Measurements from ENCODE around the gene ITGB2.

- TF ChIP-seq SIN3A (IDR thresholded peaks at IDR 0.05; ENCODE audit: borderline replicate concordance, low read depth, low read length) (no peak), RXRA (IDR thresholded peaks at IDR 0.05; ENCODE audit: borderline replicate concordance, low read depth) (no peak), EP300 (IDR thresholded peaks at IDR 0.05; ENCODE audit: borderline replicate concordance in 1 of 2, low read depth in 1 of 2, low read length in 1 of 2) (no peak), RFX5 (IDR thresholded peaks at IDR 0.05; ENCODE audit: low read length) (no peak), CTCF (IDR thresholded peaks at IDR 0.05) (no peak), NRF1 (IDR thresholded peaks at IDR 0.05; ENCODE audit: low read depth, low read length) (no peak), SMC3 (IDR thresholded peaks at IDR 0.05; ENCODE audit: low read depth, low read length) (no peak), NFIC (IDR thresholded peaks at IDR 0.05; ENCODE audit: borderline replicate concordance) (no peak), REST (IDR thresholded peaks at IDR 0.05; ENCODE audit: low read depth, low read length) (no peak), USF2 (IDR thresholded peaks at IDR 0.05; ENCODE audit: borderline replicate concordance, low read depth, low read length) (no peak), TCF12 (IDR thresholded peaks at IDR 0.05) (no peak)
Observed at GRCh38 chr21:44868707-44869106, 52.0 kb downstream of the ITGB2 start.
